ENCODE measurements around the gene TGFB2. TPM values are rescaled to one million over a fixed set of nuclear protein-coding genes. Genes with fewer than 3 reads are reported as not detected.
"Not testable (repeated sequence)": the region's sequence is repeated elsewhere in the genome, so short reads cannot be mapped to it uniquely, and the experiment has no call there.

Gene TGFB2
- total RNA-seq, 1 experiment from 2014 or later: 37.6 TPM

DNA sequence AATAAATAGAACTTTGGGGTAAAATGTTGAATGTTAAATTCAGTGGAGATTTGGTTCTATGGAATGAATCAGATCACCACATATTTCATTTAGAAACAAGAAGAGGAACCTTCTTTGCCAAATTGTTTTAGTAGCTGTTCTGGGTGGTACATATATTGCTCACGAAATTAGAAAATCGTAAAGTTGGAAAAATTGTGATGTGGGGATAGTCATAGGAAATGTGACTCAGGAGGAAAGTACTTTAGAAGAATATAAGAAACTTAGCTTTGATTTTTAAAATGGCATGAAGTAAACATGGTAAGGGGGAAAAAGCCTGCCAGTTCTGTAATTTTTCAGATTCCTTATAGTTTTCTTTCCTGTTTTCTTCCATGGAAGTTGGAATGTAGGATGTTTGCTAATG lies 32.6 kb upstream of the TGFB2 start:
- Mint-ChIP-seq H3K9me3 (ENCODE audit: low read depth, unreplicated experiment) (no peaks in the 10 kb centered on the region), H3K4me1 (ENCODE audit: low read depth, unreplicated experiment) (no peaks in the 10 kb centered on the region), H3K36me3 (ENCODE audit: insufficient read depth, unreplicated experiment) (peaks cover 4% of the 10 kb centered on the region), H3K27me3 (ENCODE audit: unreplicated experiment) (no peaks in the 10 kb centered on the region), H3K4me3 (ENCODE audit: low read depth, unreplicated experiment) (no peak overlapping the region), H3K27ac (ENCODE audit: unreplicated experiment) (no peak overlapping the region)
- no peak for TF ChIP-seq CTCF (IDR thresholded peaks at IDR 0.05; ENCODE audit: unreplicated experiment)
- no peak for DNase-seq
- no TSS peak for BruUV-seq (replicated peaks)
- CTCF ChIA-PET: no interaction called here
- intact Hi-C loops (cut with micrococcal nuclease; ENCODE audit: unreplicated experiment): no loop called here

DNA sequence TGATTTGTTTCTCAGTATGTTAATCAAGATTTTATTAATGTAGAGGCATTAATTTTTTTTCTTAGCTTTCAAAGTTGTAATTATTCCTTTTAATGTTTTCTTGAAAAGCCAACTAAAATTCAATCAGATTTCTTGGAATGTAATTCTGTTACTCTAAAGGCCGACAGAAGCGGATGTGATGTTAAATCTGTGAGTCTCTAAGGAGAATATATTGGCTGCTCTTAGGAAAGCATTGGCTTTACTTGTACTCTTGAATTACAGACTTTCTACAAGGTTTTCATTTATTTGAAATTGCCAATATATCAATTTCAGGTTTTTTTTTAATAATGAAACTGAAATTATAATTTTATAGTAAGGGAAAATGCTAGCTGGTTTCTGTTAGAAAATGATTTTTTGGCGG lies 30.8 kb upstream of the TGFB2 start:
- H3K4me3 Mint-ChIP-seq (ENCODE audit: low read depth, unreplicated experiment): no peak overlapping the region
- no peaks in the 10 kb centered on the region for H3K36me3 Mint-ChIP-seq (ENCODE audit: insufficient read depth, unreplicated experiment)

GRCh38 chr1:218315638-218316037 lies 29.5 kb upstream of the TGFB2 start:
- Mint-ChIP-seq H3K4me3 (ENCODE audit: low read depth, unreplicated experiment) (no peak overlapping the region), H3K27ac (ENCODE audit: unreplicated experiment) (no peak overlapping the region), H3K27me3 (ENCODE audit: unreplicated experiment) (no peaks in the 10 kb centered on the region), H3K4me1 (ENCODE audit: low read depth, unreplicated experiment) (no peaks in the 10 kb centered on the region), H3K9me3 (ENCODE audit: low read depth, unreplicated experiment) (no peaks in the 10 kb centered on the region), H3K36me3 (ENCODE audit: insufficient read depth, unreplicated experiment) (no peaks in the 10 kb centered on the region)
- TF ChIP-seq CTCF (IDR thresholded peaks at IDR 0.05; ENCODE audit: unreplicated experiment): no peak
- intact Hi-C loops (cut with micrococcal nuclease; ENCODE audit: unreplicated experiment): no loop called here
- no peak for DNase-seq
- BruUV-seq (replicated peaks): no TSS peak
- CTCF ChIA-PET: interaction anchor here (0.7 kb wide), 1 partner anchor 1066 kb away, joined by 3 read pairs; no protein-coding TSS in a partner anchor

More for the DNA sequence above, 30.8 kb upstream of the TGFB2 start:
- Mint-ChIP-seq H3K27me3 (ENCODE audit: unreplicated experiment) (no peaks in the 10 kb centered on the region), H3K4me1 (ENCODE audit: low read depth, unreplicated experiment) (no peaks in the 10 kb centered on the region), H3K27ac (ENCODE audit: unreplicated experiment) (no peak overlapping the region), H3K9me3 (ENCODE audit: low read depth, unreplicated experiment) (no peaks in the 10 kb centered on the region)
- CTCF ChIA-PET: no interaction called here
- TF ChIP-seq CTCF (IDR thresholded peaks at IDR 0.05; ENCODE audit: unreplicated experiment): no peak
- DNase-seq: no peak
- no TSS peak for BruUV-seq (replicated peaks)
- intact Hi-C loops (cut with micrococcal nuclease; ENCODE audit: unreplicated experiment): no loop called here

DNA sequence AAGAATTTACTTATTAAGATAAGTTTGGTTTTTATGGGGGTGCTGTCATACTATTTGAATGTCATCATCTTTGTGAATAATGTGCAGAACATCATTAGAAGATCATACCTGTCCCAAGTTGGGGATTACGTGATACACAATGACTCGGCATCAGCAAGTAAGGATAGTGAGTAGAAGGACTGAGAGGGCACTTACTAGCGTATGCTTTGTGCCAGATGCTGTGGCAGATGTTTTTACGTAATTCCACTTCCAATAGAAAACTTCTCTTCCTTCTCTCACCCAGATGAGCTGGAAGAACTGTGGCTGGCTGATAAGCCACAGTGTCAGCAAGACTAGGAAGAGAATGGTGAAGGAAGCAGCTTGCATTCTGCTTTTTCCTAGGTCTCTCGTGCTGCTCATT lies 28.1 kb upstream of the TGFB2 start:
- intact Hi-C loops (cut with micrococcal nuclease; ENCODE audit: unreplicated experiment): no loop called here
- DNase-seq: no peak
- H3K36me3 Mint-ChIP-seq (ENCODE audit: insufficient read depth, unreplicated experiment): no peaks in the 10 kb centered on the region
- no TSS peak for BruUV-seq (replicated peaks)
- no peaks in the 10 kb centered on the region for H3K4me1 Mint-ChIP-seq (ENCODE audit: low read depth, unreplicated experiment)
- H3K27me3 Mint-ChIP-seq (ENCODE audit: unreplicated experiment): no peaks in the 10 kb centered on the region
- CTCF ChIA-PET: no interaction called here
- H3K4me3 Mint-ChIP-seq (ENCODE audit: low read depth, unreplicated experiment): no peak overlapping the region
- no peak for TF ChIP-seq CTCF (IDR thresholded peaks at IDR 0.05; ENCODE audit: unreplicated experiment)
- H3K9me3 Mint-ChIP-seq (ENCODE audit: low read depth, unreplicated experiment): no peaks in the 10 kb centered on the region
- no peak overlapping the region for H3K27ac Mint-ChIP-seq (ENCODE audit: unreplicated experiment)

DNA sequence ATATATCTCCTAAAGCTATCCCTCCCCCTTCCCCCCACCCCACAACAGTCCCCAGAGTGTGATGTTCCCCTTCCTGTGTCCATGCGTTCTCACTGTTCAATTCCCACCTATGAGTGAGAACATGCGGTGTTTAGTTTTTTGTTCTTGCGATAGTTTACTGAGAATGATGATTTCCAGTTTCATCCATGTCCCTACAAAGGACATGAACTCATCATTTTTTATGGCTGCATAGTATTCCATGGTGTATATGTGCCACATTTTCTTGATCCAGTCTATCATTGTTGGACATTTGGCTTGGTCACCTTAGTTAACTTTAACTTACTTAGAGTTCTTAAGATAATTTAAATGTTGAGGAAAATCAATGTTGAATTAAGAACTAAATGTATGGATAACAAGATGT lies 25.0 kb upstream of the TGFB2 start:
- H3K27me3 Mint-ChIP-seq (ENCODE audit: unreplicated experiment); H3K4me1 Mint-ChIP-seq (ENCODE audit: low read depth, unreplicated experiment); intact Hi-C loops (cut with micrococcal nuclease; ENCODE audit: unreplicated experiment); H3K9me3 Mint-ChIP-seq (ENCODE audit: low read depth, unreplicated experiment); H3K4me3 Mint-ChIP-seq (ENCODE audit: low read depth, unreplicated experiment); DNase-seq; H3K27ac Mint-ChIP-seq (ENCODE audit: unreplicated experiment); H3K36me3 Mint-ChIP-seq (ENCODE audit: insufficient read depth, unreplicated experiment); CTCF ChIA-PET; BruUV-seq (replicated peaks): not testable (repeated sequence)
